Panc1 (cell line): ENCODE results near the gene THAP3. TPM values are rescaled to one million over a fixed set of nuclear protein-coding genes. Genes with fewer than 3 reads are reported as not detected.

ENCODE experiments used
- ATAC-seq: fragments of 200-7000 bp; cut with Tn5 transposase; 2 replicates; pipeline ENCODE4 v1.9.1; 2020; ENCODE audit warnings: mild to moderate bottlenecking, moderate library complexity
- BruUV-seq: library from RNA; stranded (reverse); fragments of 400-500 nt; replicated peaks from 2 replicates; lab custom pipeline; 2021; lab: Mats Ljungman, UMichigan
- CTCF ChIA-PET: fragments of 300-600 bp; sonication (Branson Sonifier 250); formaldehyde crosslinking; loops from one replicate; lab custom pipeline; 2022; ENCODE audit warnings: antibody characterized with exemption; lab: Charles Lee
- POLR2A ChIA-PET: fragments of 300-600 bp; sonication (Branson Sonifier 250); formaldehyde crosslinking; loops from one replicate; lab custom pipeline; 2022; ENCODE audit warnings: antibody characterized with exemption; lab: Charles Lee
- DNase-seq: peaks from one replicate; pipeline ENCODE4 v3.0.0-alpha.2; 2010; ENCODE audit warnings: low read depth, low spot score
- H3K27ac ChIP-seq: 2 replicates; pipeline ENCODE4 v1.5.1; 2011; ENCODE audit warnings: mild to moderate bottlenecking, low read length, inconsistent platforms
- H3K27me3 ChIP-seq: fragments of 200-500 bp; sonication (Bioruptor generic); 2 replicates; pipeline ENCODE4 v1.6.0; 2014; ENCODE audit warnings: low read length, inconsistent platforms; ENCODE audit not compliant: control insufficient read depth, insufficient read depth
- H3K36me3 ChIP-seq: fragments of 200-500 bp; sonication (Bioruptor generic); 2 replicates; pipeline ENCODE4 v1.5.1; 2014; ENCODE audit warnings: inconsistent platforms, mild to moderate bottlenecking, low read length, moderate library complexity; ENCODE audit not compliant: control insufficient read depth, insufficient read depth
- H3K4me1 ChIP-seq: 2 replicates; pipeline ENCODE4 v1.5.1; 2011; ENCODE audit warnings: inconsistent platforms, mild to moderate bottlenecking, low read length, moderate library complexity; ENCODE audit not compliant: control insufficient read depth, insufficient read depth
- H3K4me3 ChIP-seq, 2 experiments: 2 replicates each; pipeline ENCODE4 v1.5.1; 2011 to 2012; ENCODE audit warnings: low read depth in 2 of 2, low read length in 2 of 2, mild to moderate bottlenecking in 2 of 2, inconsistent platforms in 1 of 2, moderate library complexity in 1 of 2
- H3K9me3 ChIP-seq: fragments of 200-500 bp; sonication (Bioruptor generic); 2 replicates; pipeline ENCODE4 v1.5.1; 2014; ENCODE audit warnings: low read depth, mild to moderate bottlenecking, inconsistent platforms, low read length, moderate library complexity; ENCODE audit not compliant: control insufficient read depth, insufficient read depth
- POLR2AphosphoS5 ChIP-seq: IDR thresholded peaks from 2 replicates; pipeline ENCODE4 v1.6.1; 2012; ENCODE audit warnings: mild to moderate bottlenecking, low read depth, low read length, moderate library complexity
- SIN3A ChIP-seq: IDR thresholded peaks from 2 replicates; pipeline ENCODE4 v1.6.1; 2012; ENCODE audit warnings: low read depth, mild to moderate bottlenecking, low read length, moderate library complexity, borderline replicate concordance; ENCODE audit not compliant: insufficient read depth
- TCF7L2 ChIP-seq: IDR thresholded peaks from 2 replicates; pipeline ENCODE4 v1.6.1; 2011; ENCODE audit warnings: mild to moderate bottlenecking, low read depth, low read length, inconsistent platforms
- in situ Hi-C: cut with HindIII; loops from 2 replicates; pipeline ENCODE4 v1.10.0; 2016; ENCODE audit warnings: low sequenced_read_pairs, low pct_unique_long_range_greater_than_20kb
- intact Hi-C: fragments of 100-400 bp; cut with micrococcal nuclease; formaldehyde crosslinking; loops from one replicate; pipeline ENCODE4 v1.10.0; 2022; ENCODE audit not compliant: unreplicated experiment
- total RNA-seq: library from RNA; stranded (reverse); gene quantifications from one replicate; pipeline ENCODE4 v1.2.1, GENCODE V29; 2021; ENCODE audit not compliant: unreplicated experiment
- TF ChIP-seq, protein P1 (sequence below), 2 experiments: IDR thresholded peaks; 2 replicates each; pipeline ENCODE4 v1.6.1; 2011 to 2012; ENCODE audit warnings: low read depth in 2 of 2, control low read depth in 1 of 2, low read length in 1 of 2, mild to moderate bottlenecking in 1 of 2, moderate library complexity in 1 of 2; ENCODE audit not compliant: insufficient read depth in 1 of 2
- TF ChIP-seq, protein P2 (sequence below): fragments of 450-650 bp; IDR thresholded peaks from 2 replicates; pipeline ENCODE4 v1.5.1; 2017; ENCODE audit warnings: mild to moderate bottlenecking

Gene THAP3
- total RNA-seq, 1 experiment from 2014 or later = 24.9 TPM

DNA sequence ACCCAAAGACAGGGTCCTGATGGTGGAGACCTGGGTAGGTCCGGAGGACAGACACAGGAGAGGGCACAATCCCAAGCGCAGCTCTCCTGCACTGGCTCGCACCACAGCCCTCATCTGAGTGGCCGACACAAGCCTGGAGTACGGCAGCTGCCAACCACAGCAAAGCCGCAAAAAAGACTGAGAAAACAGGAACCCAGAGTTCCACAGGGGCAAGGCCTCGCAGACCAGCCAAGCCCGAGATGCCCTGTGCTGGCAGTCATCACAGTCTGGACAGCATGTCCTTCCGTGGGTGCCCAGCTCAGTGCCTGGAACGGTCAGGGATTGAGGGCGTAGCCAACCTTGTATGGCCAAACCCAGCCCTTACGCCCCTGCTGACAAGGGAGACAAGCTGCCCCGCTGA lies 33.4 kb upstream of the THAP3 start:
- intact Hi-C loops = no loop called here
- Histone ChIP-seq H3K4me3 (no peak overlapping the region), H3K27ac (no peak overlapping the region), H3K27me3 (no peaks in the 10 kb centered on the region), H3K9me3 (no peaks in the 10 kb centered on the region), H3K36me3 (peaks cover 2% of the 10 kb centered on the region; the same call in 1 of the 2 replicates), H3K4me1 (no peaks in the 10 kb centered on the region)
- ATAC-seq (no peak), DNase-seq (no peak)
- in situ Hi-C loops = no loop called here
- POLR2A ChIA-PET = no interaction called here
- BruUV-seq = no TSS peak
- CTCF ChIA-PET = no interaction called here
- TF ChIP-seq SIN3A (no peak), TCF7L2 (no peak), POLR2AphosphoS5 (no peak)
- TF ChIP-seq, protein P1, sequence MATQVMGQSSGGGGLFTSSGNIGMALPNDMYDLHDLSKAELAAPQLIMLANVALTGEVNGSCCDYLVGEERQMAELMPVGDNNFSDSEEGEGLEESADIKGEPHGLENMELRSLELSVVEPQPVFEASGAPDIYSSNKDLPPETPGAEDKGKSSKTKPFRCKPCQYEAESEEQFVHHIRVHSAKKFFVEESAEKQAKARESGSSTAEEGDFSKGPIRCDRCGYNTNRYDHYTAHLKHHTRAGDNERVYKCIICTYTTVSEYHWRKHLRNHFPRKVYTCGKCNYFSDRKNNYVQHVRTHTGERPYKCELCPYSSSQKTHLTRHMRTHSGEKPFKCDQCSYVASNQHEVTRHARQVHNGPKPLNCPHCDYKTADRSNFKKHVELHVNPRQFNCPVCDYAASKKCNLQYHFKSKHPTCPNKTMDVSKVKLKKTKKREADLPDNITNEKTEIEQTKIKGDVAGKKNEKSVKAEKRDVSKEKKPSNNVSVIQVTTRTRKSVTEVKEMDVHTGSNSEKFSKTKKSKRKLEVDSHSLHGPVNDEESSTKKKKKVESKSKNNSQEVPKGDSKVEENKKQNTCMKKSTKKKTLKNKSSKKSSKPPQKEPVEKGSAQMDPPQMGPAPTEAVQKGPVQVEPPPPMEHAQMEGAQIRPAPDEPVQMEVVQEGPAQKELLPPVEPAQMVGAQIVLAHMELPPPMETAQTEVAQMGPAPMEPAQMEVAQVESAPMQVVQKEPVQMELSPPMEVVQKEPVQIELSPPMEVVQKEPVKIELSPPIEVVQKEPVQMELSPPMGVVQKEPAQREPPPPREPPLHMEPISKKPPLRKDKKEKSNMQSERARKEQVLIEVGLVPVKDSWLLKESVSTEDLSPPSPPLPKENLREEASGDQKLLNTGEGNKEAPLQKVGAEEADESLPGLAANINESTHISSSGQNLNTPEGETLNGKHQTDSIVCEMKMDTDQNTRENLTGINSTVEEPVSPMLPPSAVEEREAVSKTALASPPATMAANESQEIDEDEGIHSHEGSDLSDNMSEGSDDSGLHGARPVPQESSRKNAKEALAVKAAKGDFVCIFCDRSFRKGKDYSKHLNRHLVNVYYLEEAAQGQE (IDR thresholded peaks at IDR 0.05; ENCODE audit: insufficient read depth in 1 of 2, low read depth in 2 of 2, low read length in 1 of 2) = no peak
- TF ChIP-seq, protein P2, sequence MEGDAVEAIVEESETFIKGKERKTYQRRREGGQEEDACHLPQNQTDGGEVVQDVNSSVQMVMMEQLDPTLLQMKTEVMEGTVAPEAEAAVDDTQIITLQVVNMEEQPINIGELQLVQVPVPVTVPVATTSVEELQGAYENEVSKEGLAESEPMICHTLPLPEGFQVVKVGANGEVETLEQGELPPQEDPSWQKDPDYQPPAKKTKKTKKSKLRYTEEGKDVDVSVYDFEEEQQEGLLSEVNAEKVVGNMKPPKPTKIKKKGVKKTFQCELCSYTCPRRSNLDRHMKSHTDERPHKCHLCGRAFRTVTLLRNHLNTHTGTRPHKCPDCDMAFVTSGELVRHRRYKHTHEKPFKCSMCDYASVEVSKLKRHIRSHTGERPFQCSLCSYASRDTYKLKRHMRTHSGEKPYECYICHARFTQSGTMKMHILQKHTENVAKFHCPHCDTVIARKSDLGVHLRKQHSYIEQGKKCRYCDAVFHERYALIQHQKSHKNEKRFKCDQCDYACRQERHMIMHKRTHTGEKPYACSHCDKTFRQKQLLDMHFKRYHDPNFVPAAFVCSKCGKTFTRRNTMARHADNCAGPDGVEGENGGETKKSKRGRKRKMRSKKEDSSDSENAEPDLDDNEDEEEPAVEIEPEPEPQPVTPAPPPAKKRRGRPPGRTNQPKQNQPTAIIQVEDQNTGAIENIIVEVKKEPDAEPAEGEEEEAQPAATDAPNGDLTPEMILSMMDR = no peak

DNA sequence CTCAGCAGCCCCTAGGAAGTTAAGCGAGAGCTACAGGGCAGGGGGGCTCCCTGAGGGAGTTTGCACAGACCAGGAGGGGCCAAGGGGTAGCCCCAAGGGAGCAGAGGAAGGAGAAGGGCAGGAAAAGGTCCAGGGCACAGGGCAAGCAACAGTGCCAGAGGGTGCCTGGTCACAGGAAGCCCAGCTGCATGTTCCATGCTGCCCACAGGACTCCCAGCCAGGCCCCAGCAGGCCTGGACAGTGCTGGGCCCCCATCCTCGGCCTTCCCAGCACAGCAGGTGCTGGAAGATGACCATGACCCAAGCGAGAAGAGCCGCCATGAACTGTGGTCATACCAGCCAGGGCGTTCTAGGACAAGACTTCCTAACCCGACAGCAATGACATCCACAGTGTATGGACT lies 33.0 kb upstream of the THAP3 start:
- DNase-seq = no peak

More for the DNA sequence above, 33.0 kb upstream of the THAP3 start:
- no TSS peak for BruUV-seq
- intact Hi-C loops = no loop called here
- POLR2A ChIA-PET = interaction anchor here (0.6 kb wide), 1 partner anchor 12 kb away, joined by 3 read pairs; the partner anchor contains the start of gene ZBTB48
- CTCF ChIA-PET = no interaction called here
- Histone ChIP-seq H3K9me3 (no peaks in the 10 kb centered on the region), H3K4me1 (no peaks in the 10 kb centered on the region), H3K27ac (no peak overlapping the region), H3K27me3 (no peaks in the 10 kb centered on the region), H3K4me3 (no peak overlapping the region), H3K36me3 (peaks cover 2% of the 10 kb centered on the region; the same call in 1 of the 2 replicates)
- TF ChIP-seq, protein P2 = no peak
- TF ChIP-seq POLR2AphosphoS5 = no peak
- in situ Hi-C loops = no loop called here
- ATAC-seq = no peak
